C4-2B (cell line): ENCODE measurements around the gene NBPF6.
"Not testable (repeated sequence)": the region's sequence is repeated elsewhere in the genome, so short reads cannot be mapped to it uniquely, and the experiment has no call there.

ENCODE experiments used
- ZFX ChIP-seq: fragments of 450-650 bp; IDR thresholded peaks from 2 replicates; pipeline ENCODE4 v1.6.1; 2017
- TF ChIP-seq, protein P1 (sequence below): fragments of 450-650 bp; conservative IDR thresholded peaks from 2 replicates; pipeline ENCODE4 v1.5.1; 2017; ENCODE audit warnings: mild to moderate bottlenecking

DNA sequence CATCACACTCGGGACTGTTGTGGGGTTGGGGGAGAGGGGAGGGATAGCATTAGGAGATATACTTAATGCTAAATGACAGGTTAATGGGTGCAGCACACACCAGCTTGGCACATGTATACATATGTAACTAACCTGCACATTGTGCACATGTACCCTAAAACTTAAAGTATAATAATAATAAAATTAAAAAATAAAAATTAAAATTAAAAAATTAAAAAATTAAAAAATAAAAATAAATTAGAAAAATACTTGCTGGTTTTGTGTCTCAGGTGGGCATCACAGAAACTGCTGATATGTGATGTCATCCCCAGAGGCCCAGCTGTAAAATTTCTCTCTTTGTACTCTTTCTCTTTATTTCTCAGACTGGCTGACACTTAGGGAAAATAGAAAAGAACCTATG, 44.9 kb downstream of the NBPF6 start:
- TF ChIP-seq, protein P1, sequence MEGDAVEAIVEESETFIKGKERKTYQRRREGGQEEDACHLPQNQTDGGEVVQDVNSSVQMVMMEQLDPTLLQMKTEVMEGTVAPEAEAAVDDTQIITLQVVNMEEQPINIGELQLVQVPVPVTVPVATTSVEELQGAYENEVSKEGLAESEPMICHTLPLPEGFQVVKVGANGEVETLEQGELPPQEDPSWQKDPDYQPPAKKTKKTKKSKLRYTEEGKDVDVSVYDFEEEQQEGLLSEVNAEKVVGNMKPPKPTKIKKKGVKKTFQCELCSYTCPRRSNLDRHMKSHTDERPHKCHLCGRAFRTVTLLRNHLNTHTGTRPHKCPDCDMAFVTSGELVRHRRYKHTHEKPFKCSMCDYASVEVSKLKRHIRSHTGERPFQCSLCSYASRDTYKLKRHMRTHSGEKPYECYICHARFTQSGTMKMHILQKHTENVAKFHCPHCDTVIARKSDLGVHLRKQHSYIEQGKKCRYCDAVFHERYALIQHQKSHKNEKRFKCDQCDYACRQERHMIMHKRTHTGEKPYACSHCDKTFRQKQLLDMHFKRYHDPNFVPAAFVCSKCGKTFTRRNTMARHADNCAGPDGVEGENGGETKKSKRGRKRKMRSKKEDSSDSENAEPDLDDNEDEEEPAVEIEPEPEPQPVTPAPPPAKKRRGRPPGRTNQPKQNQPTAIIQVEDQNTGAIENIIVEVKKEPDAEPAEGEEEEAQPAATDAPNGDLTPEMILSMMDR: not testable (repeated sequence)
- not testable (repeated sequence) for TF ChIP-seq ZFX
